IMR-90 (cell line): ENCODE measurements around the gene FXYD1.

Experiments used
- POLR2A ChIP-seq: IDR thresholded peaks from 2 replicates; pipeline ENCODE4 v1.6.1; 2012; ENCODE audit warnings: mild to moderate bottlenecking, low read depth, low read length
- RAD21 ChIP-seq: IDR thresholded peaks from 2 replicates; pipeline ENCODE4 v1.6.1; 2012; ENCODE audit warnings: low read length, improper control_type of control experiment
- TF ChIP-seq, protein P1 (sequence below): conservative IDR thresholded peaks from 2 replicates; pipeline ENCODE4 v1.5.1; 2012; ENCODE audit warnings: mild to moderate bottlenecking, low read depth, low read length, improper control_type of control experiment

GRCh38 chr19:35166100-35167063, 27.8 kb downstream of the FXYD1 start:
- TF ChIP-seq POLR2A (no peak), RAD21 (no peak)
- TF ChIP-seq, protein P1, sequence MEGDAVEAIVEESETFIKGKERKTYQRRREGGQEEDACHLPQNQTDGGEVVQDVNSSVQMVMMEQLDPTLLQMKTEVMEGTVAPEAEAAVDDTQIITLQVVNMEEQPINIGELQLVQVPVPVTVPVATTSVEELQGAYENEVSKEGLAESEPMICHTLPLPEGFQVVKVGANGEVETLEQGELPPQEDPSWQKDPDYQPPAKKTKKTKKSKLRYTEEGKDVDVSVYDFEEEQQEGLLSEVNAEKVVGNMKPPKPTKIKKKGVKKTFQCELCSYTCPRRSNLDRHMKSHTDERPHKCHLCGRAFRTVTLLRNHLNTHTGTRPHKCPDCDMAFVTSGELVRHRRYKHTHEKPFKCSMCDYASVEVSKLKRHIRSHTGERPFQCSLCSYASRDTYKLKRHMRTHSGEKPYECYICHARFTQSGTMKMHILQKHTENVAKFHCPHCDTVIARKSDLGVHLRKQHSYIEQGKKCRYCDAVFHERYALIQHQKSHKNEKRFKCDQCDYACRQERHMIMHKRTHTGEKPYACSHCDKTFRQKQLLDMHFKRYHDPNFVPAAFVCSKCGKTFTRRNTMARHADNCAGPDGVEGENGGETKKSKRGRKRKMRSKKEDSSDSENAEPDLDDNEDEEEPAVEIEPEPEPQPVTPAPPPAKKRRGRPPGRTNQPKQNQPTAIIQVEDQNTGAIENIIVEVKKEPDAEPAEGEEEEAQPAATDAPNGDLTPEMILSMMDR = no peak
